Breast epithelium (tissue), 4 donors: ENCODE results near the gene PFKFB3. TPM values are rescaled to one million over a fixed set of nuclear protein-coding genes. Genes with fewer than 3 reads are reported as not detected.
A peak's percentile ranks its signal among the peaks of the same experiment; 100 is the strongest.

Source experiments
- DNase-seq, 2 donors: peaks; one replicate each; pipeline ENCODE4 v3.0.0-alpha.2; 2019; ENCODE audit warnings: low spot score in 2 of 2
- H3K27ac ChIP-seq, 2 donors: fragments of 200-600 bp; sonication (generic) in 1 of 2; one replicate each; pipeline ENCODE4 v1.5.1; 2016 to 2019; ENCODE audit warnings: mild to moderate bottlenecking in 1 of 2
- H3K27me3 ChIP-seq, 2 donors: fragments of 200-600 bp; sonication (generic) in 1 of 2; one replicate each; pipeline versions ENCODE4 v1.5.1 to v1.6.0; 2017 to 2019; ENCODE audit warnings: control low read depth in 1 of 2, mild to moderate bottlenecking in 1 of 2
- H3K36me3 ChIP-seq: fragments of 200-600 bp; one replicate; pipeline ENCODE4 v1.5.1; 2019
- H3K4me1 ChIP-seq, 2 donors: fragments of 200-600 bp; sonication (generic); one replicate each; pipeline ENCODE4 v1.5.1; 2016 to 2019; ENCODE audit warnings: control low read depth in 1 of 2
- H3K4me3 ChIP-seq, 3 donors: fragments of 200-600 bp; sonication (generic); 1 replicate in 2 of 3; 2 replicates in 1 of 3; pipeline ENCODE4 v1.5.1; 2016 to 2019; ENCODE audit warnings: mild to moderate bottlenecking in 3 of 3, moderate library complexity in 2 of 3
- H3K9me3 ChIP-seq, 2 donors: fragments of 200-600 bp; sonication (generic) in 1 of 2; one replicate each; pipeline ENCODE4 v1.5.1; 2016 to 2019; ENCODE audit warnings: control low read depth in 1 of 2
- CTCF ChIP-seq, 3 donors: fragments of 450-650 bp; IDR thresholded peaks; one replicate each; pipeline ENCODE4 v1.5.1; 2016 to 2017; ENCODE audit warnings: antibody characterized with exemption in 3 of 3, mild to moderate bottlenecking in 3 of 3, moderate library complexity in 3 of 3
- POLR2A ChIP-seq: fragments of 450-650 bp; IDR thresholded peaks from one replicate; pipeline ENCODE4 v1.6.1; 2016; ENCODE audit warnings: antibody characterized with exemption, mild to moderate bottlenecking, moderate library complexity
- POLR2AphosphoS5 ChIP-seq, 3 donors: sonication (generic); formaldehyde crosslinking; IDR thresholded peaks; one replicate each; pipeline ENCODE4 v1.6.1; 2017; ENCODE audit warnings: antibody characterized with exemption in 3 of 3
- intact Hi-C: fragments of 100-400 bp; cut with DNase I; formaldehyde crosslinking; loops from one replicate; pipeline ENCODE4 v1.15.1; 2023; ENCODE audit warnings: low total_unique reads
- total RNA-seq, 3 donors: library from RNA; depleted of rRNA; stranded (reverse); fragments of >200 nt; gene quantifications; one replicate each; pipeline ENCODE4 v1.1.0, GENCODE V29; 2016

PFKFB3 gene
- total RNA-seq, 3 donors from 2014 or later = 94.8 to 240 (median 144) TPM

GRCh38 chr10:6179078-6179477 is 23.7 kb upstream of the PFKFB3 start:
- no peaks in the 10 kb centered on the region for H3K4me1 ChIP-seq
- no peaks in the 10 kb centered on the region for H3K36me3 ChIP-seq
- intact Hi-C loops = no loop called here
- TF ChIP-seq POLR2A = no peak
- TF ChIP-seq CTCF (IDR thresholded peaks at IDR 0.05) = no peak
- no peak for TF ChIP-seq POLR2AphosphoS5 (IDR thresholded peaks at IDR 0.05)
- no peak for DNase-seq
- no peaks in the 10 kb centered on the region for H3K9me3 ChIP-seq
- H3K27me3 ChIP-seq = no peaks in the 10 kb centered on the region
- no peak overlapping the region for H3K27ac ChIP-seq
- no peak overlapping the region for H3K4me3 ChIP-seq

- H3K27me3 ChIP-seq = no peaks in the 10 kb centered on the region
- TF ChIP-seq POLR2A = no peak
- TF ChIP-seq CTCF (IDR thresholded peaks at IDR 0.05) = no peak
- TF ChIP-seq POLR2AphosphoS5 (IDR thresholded peaks at IDR 0.05) = no peak
- H3K27ac ChIP-seq = no peak overlapping the region
- H3K4me3 ChIP-seq = no peak overlapping the region
- no peak for DNase-seq
- intact Hi-C loops = no loop called here
- no peaks in the 10 kb centered on the region for H3K36me3 ChIP-seq
- H3K9me3 ChIP-seq = no peaks in the 10 kb centered on the region
- H3K4me1 ChIP-seq = no peaks in the 10 kb centered on the region
These were observed 22.1 kb upstream of the PFKFB3 start for GRCh38 chr10:6180480-6181110.

GRCh38 chr10:6181249-6181648 is 21.5 kb upstream of the PFKFB3 start:
- H3K36me3 ChIP-seq = no peaks in the 10 kb centered on the region
- H3K4me1 ChIP-seq = no peaks in the 10 kb centered on the region
- no peaks in the 10 kb centered on the region for H3K9me3 ChIP-seq
- H3K4me3 ChIP-seq = no peak overlapping the region
- intact Hi-C loops = no loop called here
- TF ChIP-seq POLR2AphosphoS5 (IDR thresholded peaks at IDR 0.05) = no peak
- TF ChIP-seq CTCF (IDR thresholded peaks at IDR 0.05) = no peak
- no peak for TF ChIP-seq POLR2A
- H3K27me3 ChIP-seq = no peaks in the 10 kb centered on the region
- H3K27ac ChIP-seq = no peak overlapping the region
- no peak for DNase-seq

- no peaks in the 10 kb centered on the region for H3K4me1 ChIP-seq
- intact Hi-C loops = no loop called here
- no peaks in the 10 kb centered on the region for H3K36me3 ChIP-seq
- no peak overlapping the region for H3K4me3 ChIP-seq
- TF ChIP-seq POLR2A (no peak), POLR2AphosphoS5 (IDR thresholded peaks at IDR 0.05) (no peak), CTCF (IDR thresholded peaks at IDR 0.05) (no peak)
- DNase-seq = no peak
- peak overlapping the region in 1 of 2 donors; percentile 59 for H3K27ac ChIP-seq
- H3K27me3 ChIP-seq = no peaks in the 10 kb centered on the region
- H3K9me3 ChIP-seq = no peaks in the 10 kb centered on the region
These were observed 20.2 kb upstream of the PFKFB3 start for GRCh38 chr10:6182454-6183098.

GRCh38 chr10:6185039-6185716 is 17.6 kb upstream of the PFKFB3 start:
- no peaks in the 10 kb centered on the region for H3K9me3 ChIP-seq
- no peaks in the 10 kb centered on the region for H3K36me3 ChIP-seq
- TF ChIP-seq CTCF (IDR thresholded peaks at IDR 0.05) = no peak
- no peak for TF ChIP-seq POLR2AphosphoS5 (IDR thresholded peaks at IDR 0.05)
- TF ChIP-seq POLR2A = no peak
- no peak for DNase-seq
- H3K4me3 ChIP-seq = no peak overlapping the region
- H3K27ac ChIP-seq = no peak overlapping the region
- no peaks in the 10 kb centered on the region for H3K27me3 ChIP-seq
- intact Hi-C loops = no loop called here
- H3K4me1 ChIP-seq = no peaks in the 10 kb centered on the region
